HEK293 (cell line): ENCODE measurements around the gene CD151.

ENCODE experiments used
- CTCF ChIA-PET: fragments of 350-600 bp; formaldehyde crosslinking; extraction: SDS; loops from one replicate; lab custom pipeline; 2021; ENCODE audit warnings: antibody characterized with exemption; lab: Yijun Ruan, JAX
- POLR2A ChIA-PET: fragments of 300-600 bp; formaldehyde crosslinking; extraction: SDS; loops from one replicate; lab custom pipeline; 2020; ENCODE audit warnings: antibody characterized with exemption, inconsistent platforms; lab: Yijun Ruan, JAX
- H3K27ac ChIP-seq: fragments of 200-500 bp; sonication (Bioruptor generic); 2 replicates; pipeline ENCODE4 v1.5.1; 2014; ENCODE audit warnings: low read depth, low read length, control low read depth, inconsistent platforms; ENCODE audit errors: extremely low read depth
- H3K36me3 ChIP-seq, 2 experiments: fragments of 200-500 bp in 1 of 2; sonication (Bioruptor generic) in 1 of 2; 1 replicate in 1 of 2; 2 replicates in 1 of 2; pipeline ENCODE4 v1.5.1; 2014 to 2017; ENCODE audit warnings: inconsistent platforms in 2 of 2, low read length in 2 of 2; ENCODE audit not compliant: control insufficient read depth in 2 of 2, insufficient read depth in 1 of 2
- H3K4me1 ChIP-seq: fragments of 200-500 bp; sonication (Bioruptor generic); 2 replicates; pipeline ENCODE4 v1.5.1; 2014; ENCODE audit warnings: mild to moderate bottlenecking, low read length, inconsistent platforms; ENCODE audit not compliant: control insufficient read depth, insufficient read depth
- H3K4me3 ChIP-seq: 2 replicates; pipeline ENCODE4 v1.5.1; 2011; ENCODE audit warnings: low read depth, mild to moderate bottlenecking, control low read depth, low read length, moderate library complexity
- H3K9me3 ChIP-seq: fragments of 200-500 bp; sonication (Bioruptor generic); 2 replicates; pipeline ENCODE4 v1.5.1; 2014; ENCODE audit warnings: low read depth, low read length, inconsistent platforms; ENCODE audit not compliant: control insufficient read depth, insufficient read depth
- BCL11B ChIP-seq: fragments of 450-650 bp; formaldehyde crosslinking; IDR thresholded peaks from 2 replicates; pipeline ENCODE4 v1.5.1; 2016; ENCODE audit warnings: low read depth, missing biosample characterization, missing genetic modification characterization
- INSM2 ChIP-seq: fragments of 450-650 bp; formaldehyde crosslinking; IDR thresholded peaks from 2 replicates; pipeline ENCODE4 v1.5.1; 2016; ENCODE audit warnings: missing biosample characterization, missing genetic modification characterization
- KLF17 ChIP-seq: fragments of 450-650 bp; formaldehyde crosslinking; IDR thresholded peaks from 2 replicates; pipeline ENCODE4 v1.5.1; 2016; ENCODE audit warnings: missing biosample characterization, missing genetic modification characterization
- KLF7 ChIP-seq: fragments of 450-650 bp; formaldehyde crosslinking; IDR thresholded peaks from 2 replicates; pipeline ENCODE4 v1.5.1; 2016; ENCODE audit warnings: missing biosample characterization, missing genetic modification characterization, borderline replicate concordance
- PRDM10 ChIP-seq: fragments of 450-650 bp; formaldehyde crosslinking; IDR thresholded peaks from 2 replicates; pipeline ENCODE4 v1.5.1; 2016; ENCODE audit warnings: missing biosample characterization, missing genetic modification characterization
- SALL2 ChIP-seq: fragments of 450-650 bp; formaldehyde crosslinking; IDR thresholded peaks from 2 replicates; pipeline ENCODE4 v1.5.0; 2017; ENCODE audit warnings: missing biosample characterization, mild to moderate bottlenecking, missing genetic modification characterization, borderline replicate concordance
- WT1 ChIP-seq: fragments of 450-650 bp; formaldehyde crosslinking; IDR thresholded peaks from 2 replicates; pipeline ENCODE4 v1.5.1; 2016; ENCODE audit warnings: missing biosample characterization, missing genetic modification characterization
- ZBTB48 ChIP-seq: fragments of 450-650 bp; formaldehyde crosslinking; IDR thresholded peaks from 2 replicates; pipeline ENCODE4 v1.5.1; 2016; ENCODE audit warnings: missing biosample characterization, missing genetic modification characterization
- ZFP41 ChIP-seq: fragments of 450-650 bp; formaldehyde crosslinking; IDR thresholded peaks from 2 replicates; pipeline ENCODE4 v1.5.1; 2016; ENCODE audit warnings: missing biosample characterization, missing genetic modification characterization, borderline replicate concordance
- ZIC2 ChIP-seq: fragments of 450-650 bp; formaldehyde crosslinking; IDR thresholded peaks from 2 replicates; pipeline ENCODE4 v1.5.1; 2016; ENCODE audit warnings: missing biosample characterization, missing genetic modification characterization
- ZNF19 ChIP-seq: fragments of 450-650 bp; formaldehyde crosslinking; IDR thresholded peaks from 2 replicates; pipeline ENCODE4; 2016; ENCODE audit warnings: missing biosample characterization, missing genetic modification characterization, low read depth
- ZNF398 ChIP-seq: fragments of 450-650 bp; formaldehyde crosslinking; IDR thresholded peaks from 2 replicates; pipeline ENCODE4 v1.5.1; 2017; ENCODE audit warnings: missing biosample characterization, missing genetic modification characterization
- ZNF473 ChIP-seq: fragments of 450-650 bp; formaldehyde crosslinking; IDR thresholded peaks from 2 replicates; pipeline ENCODE4 v1.5.1; 2017; ENCODE audit warnings: missing biosample characterization, missing genetic modification characterization
- ZSCAN18 ChIP-seq: fragments of 450-650 bp; formaldehyde crosslinking; IDR thresholded peaks from 2 replicates; pipeline ENCODE4 v1.5.1; 2016; ENCODE audit warnings: missing biosample characterization, missing genetic modification characterization

Gene CD151

GRCh38 chr11:862081-862661 is 29.4 kb downstream of the CD151 start (continued):
- TF ChIP-seq PRDM10 (tag by site-specific recombination): no peak
- no peak for TF ChIP-seq ZNF19
- TF ChIP-seq ZSCAN18 (tag by site-specific recombination): no peak
- no peak for TF ChIP-seq SALL2 (tag by site-specific recombination)
- TF ChIP-seq ZBTB48 (tag by site-specific recombination): peak; percentile 71
- no peak for TF ChIP-seq INSM2
- peak; percentile 50; the same call in 1 of the 2 replicates for TF ChIP-seq BCL11B (tag by site-specific recombination)
- TF ChIP-seq ZFP41 (tag by site-specific recombination): no peak
- TF ChIP-seq ZIC2 (tag by site-specific recombination): peak; percentile 39; the same call in 1 of the 2 replicates
- TF ChIP-seq ZNF398 (tag by site-specific recombination): no peak
- peak; percentile 69 for TF ChIP-seq WT1 (tag by site-specific recombination)
- TF ChIP-seq KLF17: 0 out of 2 replicates have a peak, but pooled peaks have one; percentile 21

- Histone ChIP-seq H3K9me3 (no peaks in the 10 kb centered on the region), H3K27ac (no peak overlapping the region), H3K36me3 (peaks cover 0 to 9% of the 10 kb centered on the region in 2 experiments; a peak in 1 of 3 replicates), H3K4me1 (no peaks in the 10 kb centered on the region), H3K4me3 (no peak overlapping the region)
- TF ChIP-seq KLF7 (tag by site-specific recombination) (no peak), ZNF473 (no peak)
- CTCF ChIA-PET: interaction anchor here (1.3 kb wide), 1 partner anchor 189 kb away, joined by 3 read pairs; no protein-coding TSS in a partner anchor
- POLR2A ChIA-PET: no interaction called here
Measured at GRCh38 chr11:862696-863022, 29.9 kb downstream of the CD151 start.
